ENCODE data around the gene KLF6.

GRCh38 chr10:3727268-3727667 lies 57.7 kb downstream of the KLF6 start:
- no peak for TF ChIP-seq CTCF (conservative IDR thresholded peaks at IDR 0.05; ENCODE audit: low read depth, low read length)
- TF ChIP-seq EZH2 (IDR thresholded peaks at IDR 0.05; ENCODE audit: borderline replicate concordance, low read depth, low read length, poor library complexity, severe bottlenecking), result no peak

All from A673 (cell line).